Stimulated activated CD4-positive, alpha-beta T cell treated with anti-CD3 and anti-CD28 coated beads, Interleukin-1b, Interleukin-23, amount 100 ng/mL, for 4 hours (primary cell): ENCODE data around the gene TMEM167B.
"Not testable (repeated sequence)": the region's sequence is repeated elsewhere in the genome, so short reads cannot be mapped to it uniquely, and the experiment has no call there.

Experiments used
- DNase-seq, 2 donors: peaks; one replicate each; pipeline ENCODE4 v3.0.0-alpha.2; 2020; ENCODE audit warnings: low read depth in 2 of 2

TMEM167B gene

GRCh38 chr1:109113590-109114341 lies 23.2 kb downstream of the TMEM167B start, which contains the start of gene ELAPOR1:
TSS of gene ELAPOR1 (plus strand) at chr1:109114115. CDS start at chr1:109114184, 69 bp downstream.
- peak; percentile 67 to 89 for DNase-seq

GRCh38 chr1:109114342-109114674 lies 23.7 kb downstream of the TMEM167B start:
- DNase-seq: no peak

GRCh38 chr1:109115685-109116084 lies 25.1 kb downstream of the TMEM167B start:
- DNase-seq: no peak

- no peak for DNase-seq
Measured at GRCh38 chr1:109116286-109116685, 25.7 kb downstream of the TMEM167B start.

GRCh38 chr1:109118089-109118488 lies 27.5 kb downstream of the TMEM167B start:
- no peak for DNase-seq

- DNase-seq: no peak
Measured at GRCh38 chr1:109120356-109120755, 29.8 kb downstream of the TMEM167B start.

GRCh38 chr1:109131059-109131458 lies 40.5 kb downstream of the TMEM167B start:
- no peak for DNase-seq

- DNase-seq: no peak
Measured at GRCh38 chr1:109131800-109132199, 41.2 kb downstream of the TMEM167B start.

GRCh38 chr1:109133002-109133706 lies 42.6 kb downstream of the TMEM167B start:
- no peak for DNase-seq

GRCh38 chr1:109133815-109134214 lies 43.3 kb downstream of the TMEM167B start:
- DNase-seq: no peak

GRCh38 chr1:109134423-109134822 lies 43.9 kb downstream of the TMEM167B start:
- no peak for DNase-seq

- DNase-seq: no peak
Measured at GRCh38 chr1:109135940-109136339, 45.4 kb downstream of the TMEM167B start.

- no peak for DNase-seq
Measured at GRCh38 chr1:109136766-109137165, 46.2 kb downstream of the TMEM167B start.

- DNase-seq: no peak
Measured at GRCh38 chr1:109137958-109138357, 47.4 kb downstream of the TMEM167B start.

- no peak for DNase-seq
Measured at GRCh38 chr1:109138358-109138757, 47.8 kb downstream of the TMEM167B start.

- no peak for DNase-seq
Measured at GRCh38 chr1:109140392-109140791, 49.8 kb downstream of the TMEM167B start.

GRCh38 chr1:109142260-109142659 lies 51.7 kb downstream of the TMEM167B start:
- DNase-seq: no peak

- not testable (repeated sequence) for DNase-seq
Measured at GRCh38 chr1:109142725-109143124, 52.2 kb downstream of the TMEM167B start.
